HCT116 (cell line): Measurements from ENCODE around the gene TMEM232. TPM values are rescaled to one million over a fixed set of nuclear protein-coding genes. Genes with fewer than 3 reads are reported as not detected.

Experiments
- ATAC-seq: fragments of 200-7000 bp; cut with Tn5 transposase; 2 replicates; pipeline ENCODE4 v1.9.1; 2020; ENCODE audit warnings: mild to moderate bottlenecking, moderate library complexity
- BruUV-seq: library from RNA; stranded (reverse); fragments of 400-500 nt; replicated peaks from 2 replicates; lab custom pipeline; 2021; lab: Mats Ljungman, UMichigan
- CTCF ChIA-PET: fragments of 300-600 bp; sonication (Branson Sonifier 250); formaldehyde crosslinking; loops from one replicate; lab custom pipeline; 2021; ENCODE audit warnings: antibody characterized with exemption; lab: Charles Lee
- POLR2A ChIA-PET: fragments of 300-600, 350-600 bp; sonication (Branson Sonifier 250); formaldehyde crosslinking; loops from one replicate; lab custom pipeline; 2021; ENCODE audit warnings: antibody characterized with exemption; lab: Charles Lee
- RAD21 ChIA-PET, 2 experiments: fragments of 300-600 bp; sonication (Branson Sonifier 250); formaldehyde crosslinking; loops; one replicate each; lab custom pipeline; 2023; ENCODE audit warnings: low total read pairs in 2 of 2; ENCODE audit not compliant: uncharacterized antibody in 2 of 2, unreplicated experiment in 2 of 2, low non-redundant PET in 1 of 2; lab: Charles Lee
- DNase-seq: peaks from one replicate; pipeline ENCODE4 v3.0.0-alpha.2; 2010; ENCODE audit warnings: low read depth, low spot score
- H2AFZ ChIP-seq: fragments of 200-600 bp; shearing (Covaris generic), sonication (generic); 2 replicates; pipeline ENCODE4 v1.6.1; 2017; ENCODE audit warnings: low read depth, mixed run types, mixed read lengths, antibody characterized with exemption, low read length; ENCODE audit not compliant: poor library complexity, severe bottlenecking
- H3K27ac ChIP-seq: 2 replicates; pipeline ENCODE4 v1.5.1; 2012; ENCODE audit warnings: low read depth, low read length
- H3K27me3 ChIP-seq: fragments of 200-600 bp; sonication (generic); 2 replicates; pipeline ENCODE4 v1.6.1; 2016; ENCODE audit warnings: mixed run types, low read length, mixed read lengths; ENCODE audit not compliant: insufficient read depth
- H3K36me3 ChIP-seq, 2 experiments: fragments of 200-500 bp in 1 of 2; fragments of 200-600 bp in 1 of 2; sonication (Bioruptor generic) in 1 of 2; sonication (generic) in 1 of 2; 2 replicates each; pipeline versions ENCODE4 v1.5.1 to v1.6.1; 2014 to 2016; ENCODE audit warnings: low read length in 2 of 2, inconsistent platforms in 1 of 2, mixed read lengths in 1 of 2, mixed run types in 1 of 2; ENCODE audit not compliant: insufficient read depth in 2 of 2, control insufficient read depth in 1 of 2
- H3K4me1 ChIP-seq, 2 experiments: fragments of 200-600 bp in 1 of 2; sonication (generic) in 1 of 2; 2 replicates each; pipeline versions ENCODE4 v1.5.1 to v1.6.1; 2012 to 2017; ENCODE audit warnings: low read length in 2 of 2, inconsistent platforms in 1 of 2, mild to moderate bottlenecking in 1 of 2, mixed read lengths in 1 of 2, mixed run types in 1 of 2, moderate library complexity in 1 of 2; ENCODE audit not compliant: insufficient read depth in 2 of 2, control insufficient read depth in 1 of 2
- H3K4me2 ChIP-seq: fragments of 200-600 bp; sonication (generic); 2 replicates; pipeline ENCODE4 v1.6.1; 2017; ENCODE audit warnings: mixed run types, low read length, mixed read lengths
- H3K4me3 ChIP-seq, 2 experiments: fragments of 200-600 bp in 1 of 2; sonication (generic) in 1 of 2; replicated peaks in 1 of 2; 2 replicates each; pipeline ENCODE4 v1.5.1; 2011 to 2016; ENCODE audit warnings: low read length in 2 of 2, control low read depth in 1 of 2, low read depth in 1 of 2, mild to moderate bottlenecking in 1 of 2, mixed read lengths in 1 of 2, mixed run types in 1 of 2
- H3K79me2 ChIP-seq: fragments of 200-600 bp; sonication (generic); 2 replicates; pipeline ENCODE4 v1.6.1; 2017; ENCODE audit warnings: mild to moderate bottlenecking, mixed run types, low read length, moderate library complexity, mixed read lengths; ENCODE audit not compliant: insufficient read depth
- H3K9ac ChIP-seq: fragments of 200-600 bp; sonication (generic); 2 replicates; pipeline ENCODE4 v1.6.1; 2016; ENCODE audit warnings: low read length, mixed read lengths
- H3K9me2 ChIP-seq: fragments of 200-600 bp; sonication (generic), shearing (Covaris generic); 2 replicates; pipeline ENCODE4 v1.6.1; 2017; ENCODE audit warnings: mixed run types, mild to moderate bottlenecking, moderate library complexity; ENCODE audit not compliant: insufficient read depth
- H3K9me3 ChIP-seq, 2 experiments: fragments of 200-500 bp in 1 of 2; fragments of 200-600 bp in 1 of 2; sonication (Bioruptor generic) in 1 of 2; sonication (generic) in 1 of 2; 2 replicates each; pipeline ENCODE4 v1.6.1; 2014 to 2017; ENCODE audit warnings: low read length in 2 of 2, mixed read lengths in 2 of 2, inconsistent platforms in 1 of 2, low read depth in 1 of 2, mild to moderate bottlenecking in 1 of 2, mixed run types in 1 of 2, moderate library complexity in 1 of 2; ENCODE audit not compliant: control insufficient read depth in 1 of 2, insufficient read depth in 1 of 2
- H4K20me1 ChIP-seq: fragments of 200-600 bp; sonication (generic), shearing (Covaris generic); 2 replicates; pipeline ENCODE4 v1.6.1; 2017; ENCODE audit warnings: mixed run types, mild to moderate bottlenecking, moderate library complexity; ENCODE audit not compliant: insufficient read depth
- CBX3 ChIP-seq: IDR thresholded peaks from 2 replicates; pipeline ENCODE4 v1.6.1; 2012; ENCODE audit warnings: low read depth
- CEBPB ChIP-seq: IDR thresholded peaks from 2 replicates; pipeline ENCODE4 v1.6.1; 2012; ENCODE audit warnings: low read depth
- CTCF ChIP-seq, 3 experiments: fragments of 200-600 bp in 1 of 3; sonication (generic) in 1 of 3; IDR thresholded peaks in 2 of 3; conservative IDR thresholded peaks in 1 of 3; 2 replicates each; pipeline ENCODE4 v1.5.1; 2012 to 2017; ENCODE audit warnings: low read depth in 2 of 3, low read length in 2 of 3, antibody characterized with exemption in 1 of 3, borderline replicate concordance in 1 of 3, control low read depth in 1 of 3, mild to moderate bottlenecking in 1 of 3, mixed read lengths in 1 of 3, mixed run types in 1 of 3, moderate library complexity in 1 of 3; ENCODE audit not compliant: insufficient read depth in 1 of 3
- EGR1 ChIP-seq: IDR thresholded peaks from 2 replicates; pipeline ENCODE4 v1.6.1; 2012; ENCODE audit warnings: low read depth
- ELF1 ChIP-seq: IDR thresholded peaks from 2 replicates; pipeline ENCODE4 v1.6.1; 2012; ENCODE audit warnings: low read depth, borderline replicate concordance
- EZH2 ChIP-seq: fragments of 200-600 bp; sonication (generic); IDR thresholded peaks from 2 replicates; pipeline ENCODE4 v1.6.1; 2017; ENCODE audit warnings: antibody characterized with exemption, mixed run types
- EZH2phosphoT487 ChIP-seq: fragments of 200-600 bp; IDR thresholded peaks from 2 replicates; pipeline ENCODE4 v1.6.1; 2018; ENCODE audit warnings: antibody characterized with exemption, borderline replicate concordance
- FOSL1 ChIP-seq: IDR thresholded peaks from 2 replicates; pipeline ENCODE4 v1.6.1; 2012; ENCODE audit warnings: low read depth
- POLR2A ChIP-seq: IDR thresholded peaks from 2 replicates; pipeline ENCODE4 v1.7.0; 2011; ENCODE audit warnings: borderline replicate concordance; ENCODE audit not compliant: insufficient read depth, insufficient read length; ENCODE audit errors: extremely low read depth
- POLR2AphosphoS5 ChIP-seq: IDR thresholded peaks from 2 replicates; pipeline ENCODE4 v1.6.1; 2011; ENCODE audit warnings: mild to moderate bottlenecking, low read depth, low read length, moderate library complexity
- RAD21 ChIP-seq: IDR thresholded peaks from 2 replicates; pipeline ENCODE4 v1.6.1; 2012; ENCODE audit warnings: low read depth, mild to moderate bottlenecking
- SP1 ChIP-seq: IDR thresholded peaks from 2 replicates; pipeline ENCODE4 v1.6.1; 2012; ENCODE audit warnings: low read depth
- TCF7L2 ChIP-seq: IDR thresholded peaks from 2 replicates; pipeline ENCODE4 v1.7.0; 2011; ENCODE audit warnings: borderline replicate concordance, inconsistent platforms; ENCODE audit not compliant: insufficient read depth, insufficient read length; ENCODE audit errors: extremely low read depth
- ZNF274 ChIP-seq: fragments of 200-500 bp; sonication (Bioruptor generic); IDR thresholded peaks from 2 replicates; pipeline ENCODE4 v1.6.1; 2014; ENCODE audit warnings: mild to moderate bottlenecking, low read depth, low read length, inconsistent platforms
- intact Hi-C: fragments of 100-400 bp; cut with micrococcal nuclease; formaldehyde crosslinking; loops from 2 replicates; pipeline ENCODE4 v1.10.0; 2022
- total RNA-seq: library from RNA; stranded (reverse); gene quantifications from one replicate; pipeline ENCODE4 v1.2.1, GENCODE V29; 2021; ENCODE audit not compliant: unreplicated experiment
- TF ChIP-seq, protein P1 (sequence below): IDR thresholded peaks from 2 replicates; pipeline ENCODE4 v1.6.1; 2011; ENCODE audit warnings: mild to moderate bottlenecking, low read length, moderate library complexity; ENCODE audit not compliant: insufficient replicate concordance; ENCODE audit errors: extremely low read depth

The TMEM232 gene
- total RNA-seq, 1 experiment from 2014 or later = 1.2 TPM

DNA sequence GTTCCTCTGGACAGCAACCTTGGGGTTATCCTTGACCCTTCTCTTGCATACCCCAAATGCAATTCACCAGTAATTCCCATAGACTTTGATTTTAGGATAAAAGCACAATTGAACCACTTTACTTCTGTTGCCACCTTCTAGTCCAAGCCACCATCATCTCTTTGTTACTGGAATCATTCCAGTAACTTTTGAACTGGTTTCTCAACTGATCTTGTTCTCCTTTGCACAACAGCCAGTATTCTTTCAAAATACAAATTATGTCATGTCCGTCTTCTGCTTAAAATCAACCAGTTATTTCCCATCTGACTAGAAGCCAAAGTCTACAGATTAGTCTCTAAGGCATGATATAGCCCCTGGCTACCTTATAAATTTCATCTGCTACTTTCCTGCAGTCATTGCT lies 33.7 kb upstream of the TMEM232 start:
- H3K9ac ChIP-seq = no peak overlapping the region
- no peaks in the 10 kb centered on the region for H3K79me2 ChIP-seq
- no peak overlapping the region for H3K4me2 ChIP-seq
- ATAC-seq (no peak), DNase-seq (no peak)
- RAD21 ChIA-PET = no interaction called here
- TF ChIP-seq POLR2AphosphoS5 (no peak), ELF1 (no peak), CEBPB (no peak), TCF7L2 (no peak), EZH2 (no peak), EGR1 (no peak), CTCF (IDR thresholded peaks at IDR 0.05 in 2 of 3, conservative IDR thresholded peaks at IDR 0.05 in 1 of 3; ENCODE audit: borderline replicate concordance in 1 of 3, insufficient read depth in 1 of 3, low read depth in 2 of 3, low read length in 2 of 3) (no peak), RAD21 (no peak), ZNF274 (no peak), POLR2A (no peak), EZH2phosphoT487 (no peak), FOSL1 (no peak), SP1 (no peak), CBX3 (no peak)
- TF ChIP-seq, protein P1, sequence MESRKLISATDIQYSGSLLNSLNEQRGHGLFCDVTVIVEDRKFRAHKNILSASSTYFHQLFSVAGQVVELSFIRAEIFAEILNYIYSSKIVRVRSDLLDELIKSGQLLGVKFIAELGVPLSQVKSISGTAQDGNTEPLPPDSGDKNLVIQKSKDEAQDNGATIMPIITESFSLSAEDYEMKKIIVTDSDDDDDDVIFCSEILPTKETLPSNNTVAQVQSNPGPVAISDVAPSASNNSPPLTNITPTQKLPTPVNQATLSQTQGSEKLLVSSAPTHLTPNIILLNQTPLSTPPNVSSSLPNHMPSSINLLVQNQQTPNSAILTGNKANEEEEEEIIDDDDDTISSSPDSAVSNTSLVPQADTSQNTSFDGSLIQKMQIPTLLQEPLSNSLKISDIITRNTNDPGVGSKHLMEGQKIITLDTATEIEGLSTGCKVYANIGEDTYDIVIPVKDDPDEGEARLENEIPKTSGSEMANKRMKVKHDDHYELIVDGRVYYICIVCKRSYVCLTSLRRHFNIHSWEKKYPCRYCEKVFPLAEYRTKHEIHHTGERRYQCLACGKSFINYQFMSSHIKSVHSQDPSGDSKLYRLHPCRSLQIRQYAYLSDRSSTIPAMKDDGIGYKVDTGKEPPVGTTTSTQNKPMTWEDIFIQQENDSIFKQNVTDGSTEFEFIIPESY = no peak
- peaks cover 3 to 6% of the 10 kb centered on the region in 2 experiments; a peak in 1 of 4 replicates for H3K36me3 ChIP-seq
- CTCF ChIA-PET = no interaction called here
- H2AFZ ChIP-seq = no peak overlapping the region
- POLR2A ChIA-PET = no interaction called here
- intact Hi-C loops = no loop called here
- no peaks in the 10 kb centered on the region for H3K4me1 ChIP-seq
- no peak overlapping the region for H3K4me3 ChIP-seq
- H3K9me2 ChIP-seq = no peaks in the 10 kb centered on the region
- BruUV-seq = no TSS peak
- no peaks in the 10 kb centered on the region for H3K9me3 ChIP-seq
- no peaks in the 10 kb centered on the region for H4K20me1 ChIP-seq
- H3K27ac ChIP-seq = no peak overlapping the region
- no peaks in the 10 kb centered on the region for H3K27me3 ChIP-seq
